ENCODE results near the gene ESCO1. TPM values are rescaled to one million over a fixed set of nuclear protein-coding genes. Genes with fewer than 3 reads are reported as not detected.
"Not testable (repeated sequence)": the region's sequence is repeated elsewhere in the genome, so short reads cannot be mapped to it uniquely, and the experiment has no call there.

Gene ESCO1
- total RNA-seq, 3 donors from 2014 or later (not counting 1 experiment from before 2014, with no cell fraction given), result 40.5 to 43.4 (median 42.8) TPM

DNA sequence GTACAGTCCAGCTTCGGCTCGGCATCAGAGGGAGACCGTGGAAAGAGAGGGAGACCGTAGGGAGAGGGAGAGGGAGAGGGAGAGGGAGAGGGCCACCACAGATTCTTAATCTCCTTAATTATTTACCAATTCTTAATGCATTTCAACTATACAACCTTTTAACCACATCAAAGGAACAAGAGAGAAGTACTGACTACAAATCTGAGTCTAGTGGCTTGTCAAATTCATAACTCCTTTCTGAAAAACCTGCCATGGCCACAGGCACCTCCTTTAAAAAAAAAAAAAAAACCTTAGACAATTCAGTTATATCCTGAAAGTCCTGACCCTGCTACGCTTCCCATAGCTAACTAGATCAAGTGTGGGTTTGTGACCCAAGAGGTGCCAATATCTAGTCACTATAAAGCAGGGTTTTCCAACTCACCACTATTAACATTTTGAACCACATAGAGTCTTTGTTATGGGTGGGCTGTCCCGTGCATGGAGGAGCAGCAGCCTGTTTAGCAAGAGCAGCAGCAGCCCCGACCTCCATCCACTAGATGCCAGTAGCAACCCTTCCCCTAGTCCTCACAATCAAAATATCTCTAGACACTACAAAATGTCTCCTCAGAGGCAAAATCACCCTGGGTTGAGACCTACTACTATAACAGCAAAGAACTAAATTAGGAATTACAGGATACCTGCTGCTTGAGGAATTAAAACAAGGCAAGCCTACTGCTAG lies 6.8 kb downstream of the ESCO1 start:
- peak in 1 of 2 donors; percentile 32 for DNase-seq
- Histone ChIP-seq H3K36me3 (ENCODE audit: control insufficient read depth, insufficient read depth, low read length) (no peaks in the 10 kb centered on the region), H3K27me3 (ENCODE audit: control insufficient read depth, insufficient read depth, low read length) (no peaks in the 10 kb centered on the region), H3K27ac (ENCODE audit: low read length) (no peak overlapping the region), H3K4me1 (ENCODE audit: control insufficient read depth, insufficient read depth, low read length) (peaks cover 7% of the 10 kb centered on the region), H3K9me3 (ENCODE audit: control insufficient read depth, insufficient read depth, low read length) (no peaks in the 10 kb centered on the region), H3K4me3 (ENCODE audit: low read length) (no peak overlapping the region)
- WGBS (ENCODE audit: insufficient coverage), result 61% methylated on average over 3 of the region's 7 CpGs
- H3K36me3 Mint-ChIP-seq, result no peaks in the 10 kb centered on the region
- no peak overlapping the region for H3K4me3 Mint-ChIP-seq
- H3K27ac Mint-ChIP-seq, result peak overlapping the region in 1 of 2 donors; percentile 42
- peak in 2 of 3 donors; percentile 70 to 74 for ATAC-seq
- no peaks in the 10 kb centered on the region for H3K9me3 Mint-ChIP-seq
- TF ChIP-seq, protein P1, sequence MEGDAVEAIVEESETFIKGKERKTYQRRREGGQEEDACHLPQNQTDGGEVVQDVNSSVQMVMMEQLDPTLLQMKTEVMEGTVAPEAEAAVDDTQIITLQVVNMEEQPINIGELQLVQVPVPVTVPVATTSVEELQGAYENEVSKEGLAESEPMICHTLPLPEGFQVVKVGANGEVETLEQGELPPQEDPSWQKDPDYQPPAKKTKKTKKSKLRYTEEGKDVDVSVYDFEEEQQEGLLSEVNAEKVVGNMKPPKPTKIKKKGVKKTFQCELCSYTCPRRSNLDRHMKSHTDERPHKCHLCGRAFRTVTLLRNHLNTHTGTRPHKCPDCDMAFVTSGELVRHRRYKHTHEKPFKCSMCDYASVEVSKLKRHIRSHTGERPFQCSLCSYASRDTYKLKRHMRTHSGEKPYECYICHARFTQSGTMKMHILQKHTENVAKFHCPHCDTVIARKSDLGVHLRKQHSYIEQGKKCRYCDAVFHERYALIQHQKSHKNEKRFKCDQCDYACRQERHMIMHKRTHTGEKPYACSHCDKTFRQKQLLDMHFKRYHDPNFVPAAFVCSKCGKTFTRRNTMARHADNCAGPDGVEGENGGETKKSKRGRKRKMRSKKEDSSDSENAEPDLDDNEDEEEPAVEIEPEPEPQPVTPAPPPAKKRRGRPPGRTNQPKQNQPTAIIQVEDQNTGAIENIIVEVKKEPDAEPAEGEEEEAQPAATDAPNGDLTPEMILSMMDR (IDR thresholded peaks at IDR 0.05), result no peak
- H3K4me1 Mint-ChIP-seq, result peaks cover 33 to 35% of the 10 kb centered on the region in 2 donors
- H3K27me3 Mint-ChIP-seq (ENCODE audit: low read depth in 2 of 2), result no peaks in the 10 kb centered on the region
- intact Hi-C loops (cut with micrococcal nuclease), result no loop called here

- H3K4me1 Mint-ChIP-seq, result peaks cover 29 to 44% of the 10 kb centered on the region in 2 donors
- H3K4me3 Mint-ChIP-seq; H3K4me3 ChIP-seq (ENCODE audit: low read length); H3K9me3 ChIP-seq (ENCODE audit: control insufficient read depth, insufficient read depth, low read length); H3K4me1 ChIP-seq (ENCODE audit: control insufficient read depth, insufficient read depth, low read length); DNase-seq; H3K27ac ChIP-seq (ENCODE audit: low read length); H3K9me3 Mint-ChIP-seq; ATAC-seq; H3K36me3 Mint-ChIP-seq; intact Hi-C loops (cut with micrococcal nuclease); H3K27me3 ChIP-seq (ENCODE audit: control insufficient read depth, insufficient read depth, low read length); H3K36me3 ChIP-seq (ENCODE audit: control insufficient read depth, insufficient read depth, low read length); H3K27me3 Mint-ChIP-seq (ENCODE audit: low read depth in 2 of 2); H3K27ac Mint-ChIP-seq: not testable (repeated sequence)
- WGBS (ENCODE audit: insufficient coverage), result over 99% methylated on average over 13 of the region's 33 CpGs
These were observed 8.1 kb downstream of the ESCO1 start for GRCh38 chr18:21592361-21592760.

- Histone ChIP-seq H3K4me3 (ENCODE audit: low read length) (no peak overlapping the region), H3K27ac (ENCODE audit: low read length) (no peak overlapping the region), H3K9me3 (ENCODE audit: control insufficient read depth, insufficient read depth, low read length) (no peaks in the 10 kb centered on the region), H3K4me1 (ENCODE audit: control insufficient read depth, insufficient read depth, low read length) (no peaks in the 10 kb centered on the region), H3K36me3 (ENCODE audit: control insufficient read depth, insufficient read depth, low read length) (peaks cover 5% of the 10 kb centered on the region), H3K27me3 (ENCODE audit: control insufficient read depth, insufficient read depth, low read length) (no peaks in the 10 kb centered on the region)
- TF ChIP-seq, protein P1 (IDR thresholded peaks at IDR 0.05), result no peak
- ATAC-seq (no peak), DNase-seq (no peak)
- 94% methylated on average over 5 of the region's 5 CpGs for WGBS (ENCODE audit: insufficient coverage)
- intact Hi-C loops (cut with micrococcal nuclease), result no loop called here
- Mint-ChIP-seq H3K9me3 (no peaks in the 10 kb centered on the region), H3K4me1 (peaks cover 23 to 36% of the 10 kb centered on the region in 2 donors), H3K4me3 (no peak overlapping the region), H3K27ac (peak overlapping the region in 1 of 2 donors; percentile 52), H3K27me3 (ENCODE audit: low read depth in 2 of 2) (no peaks in the 10 kb centered on the region), H3K36me3 (no peaks in the 10 kb centered on the region)
These were observed 16.1 kb downstream of the ESCO1 start for GRCh38 chr18:21584391-21584790.

GRCh38 chr18:21575656-21576055 lies 24.8 kb downstream of the ESCO1 start:
- H3K36me3 Mint-ChIP-seq, result peaks cover 13% of the 10 kb centered on the region
- 92% methylated on average over 2 of the region's 4 CpGs for WGBS (ENCODE audit: insufficient coverage)
- intact Hi-C loops (cut with micrococcal nuclease), result no loop called here

More at GRCh38 chr18:21575656-21576055, 24.8 kb downstream of the ESCO1 start:
- Histone ChIP-seq H3K36me3 (ENCODE audit: control insufficient read depth, insufficient read depth, low read length) (peaks cover 47% of the 10 kb centered on the region), H3K4me3 (ENCODE audit: low read length) (no peak overlapping the region), H3K27ac (ENCODE audit: low read length) (no peak overlapping the region), H3K27me3 (ENCODE audit: control insufficient read depth, insufficient read depth, low read length) (no peaks in the 10 kb centered on the region), H3K4me1 (ENCODE audit: control insufficient read depth, insufficient read depth, low read length) (no peaks in the 10 kb centered on the region), H3K9me3 (ENCODE audit: control insufficient read depth, insufficient read depth, low read length) (no peaks in the 10 kb centered on the region)
- Mint-ChIP-seq H3K4me3 (no peak overlapping the region), H3K4me1 (peaks cover 17 to 28% of the 10 kb centered on the region in 2 donors), H3K27ac (peak overlapping the region in 1 of 2 donors; percentile 41), H3K27me3 (ENCODE audit: low read depth in 2 of 2) (no peaks in the 10 kb centered on the region), H3K9me3 (no peaks in the 10 kb centered on the region)
- TF ChIP-seq, protein P1 (IDR thresholded peaks at IDR 0.05), result no peak
- DNase-seq (no peak), ATAC-seq (no peak)
